ENCODE data around the gene FHOD3.

The FHOD3 gene

GRCh38 chr18:36516258-36516657 is 218.7 kb downstream of the FHOD3 start:
- no peaks in the 10 kb centered on the region for H3K9me3 ChIP-seq (ENCODE audit: low read length)
- no peak overlapping the region for H3K9ac ChIP-seq (ENCODE audit: low read length)
- no peak overlapping the region for H3K4me3 ChIP-seq (ENCODE audit: low read depth in 1 of 2, low read length in 2 of 2)
- H3K27ac ChIP-seq (ENCODE audit: low read depth, low read length): no peak overlapping the region
- H3K4me1 ChIP-seq (ENCODE audit: insufficient read depth, low read length): no peaks in the 10 kb centered on the region
- H3K36me3 ChIP-seq (ENCODE audit: insufficient read depth, low read length): no peaks in the 10 kb centered on the region
- no peaks in the 10 kb centered on the region for H3K27me3 ChIP-seq (ENCODE audit: control insufficient read depth in 1 of 2, insufficient read depth in 2 of 2, low read length in 2 of 2)

- no peaks in the 10 kb centered on the region for H3K27me3 ChIP-seq (ENCODE audit: control insufficient read depth in 1 of 2, insufficient read depth in 2 of 2, low read length in 2 of 2)
- H3K4me3 ChIP-seq (ENCODE audit: low read depth in 1 of 2, low read length in 2 of 2): no peak overlapping the region
- H3K4me1 ChIP-seq (ENCODE audit: insufficient read depth, low read length): no peaks in the 10 kb centered on the region
- no peak overlapping the region for H3K9ac ChIP-seq (ENCODE audit: low read length)
- H3K36me3 ChIP-seq (ENCODE audit: insufficient read depth, low read length): no peaks in the 10 kb centered on the region
- H3K27ac ChIP-seq (ENCODE audit: low read depth, low read length): no peak overlapping the region
- H3K9me3 ChIP-seq (ENCODE audit: low read length): no peaks in the 10 kb centered on the region
Observed at GRCh38 chr18:36516726-36517125, 219.2 kb downstream of the FHOD3 start.

- no peaks in the 10 kb centered on the region for H3K4me1 ChIP-seq (ENCODE audit: insufficient read depth, low read length)
- no peak overlapping the region for H3K27ac ChIP-seq (ENCODE audit: low read depth, low read length)
- no peaks in the 10 kb centered on the region for H3K36me3 ChIP-seq (ENCODE audit: insufficient read depth, low read length)
- H3K4me3 ChIP-seq (ENCODE audit: low read depth in 1 of 2, low read length in 2 of 2): no peak overlapping the region
- no peaks in the 10 kb centered on the region for H3K27me3 ChIP-seq (ENCODE audit: control insufficient read depth in 1 of 2, insufficient read depth in 2 of 2, low read length in 2 of 2)
- H3K9ac ChIP-seq (ENCODE audit: low read length): no peak overlapping the region
- no peaks in the 10 kb centered on the region for H3K9me3 ChIP-seq (ENCODE audit: low read length)
Observed at GRCh38 chr18:36518839-36519238, 221.3 kb downstream of the FHOD3 start.

- H3K4me3 ChIP-seq (ENCODE audit: low read depth in 1 of 2, low read length in 2 of 2): no peak overlapping the region
- no peaks in the 10 kb centered on the region for H3K9me3 ChIP-seq (ENCODE audit: low read length)
- H3K9ac ChIP-seq (ENCODE audit: low read length): no peak overlapping the region
- H3K27me3 ChIP-seq (ENCODE audit: control insufficient read depth in 1 of 2, insufficient read depth in 2 of 2, low read length in 2 of 2): no peaks in the 10 kb centered on the region
- H3K27ac ChIP-seq (ENCODE audit: low read depth, low read length): no peak overlapping the region
- no peaks in the 10 kb centered on the region for H3K36me3 ChIP-seq (ENCODE audit: insufficient read depth, low read length)
- no peaks in the 10 kb centered on the region for H3K4me1 ChIP-seq (ENCODE audit: insufficient read depth, low read length)
Observed at GRCh38 chr18:36519358-36519757, 221.8 kb downstream of the FHOD3 start.

GRCh38 chr18:36522509-36522908 is 225.0 kb downstream of the FHOD3 start:
- Histone ChIP-seq H3K36me3 (ENCODE audit: insufficient read depth, low read length) (no peaks in the 10 kb centered on the region), H3K27me3 (ENCODE audit: control insufficient read depth in 1 of 2, insufficient read depth in 2 of 2, low read length in 2 of 2) (no peaks in the 10 kb centered on the region), H3K9me3 (ENCODE audit: low read length) (no peaks in the 10 kb centered on the region), H3K9ac (ENCODE audit: low read length) (no peak overlapping the region), H3K4me3 (ENCODE audit: low read depth in 1 of 2, low read length in 2 of 2) (no peak overlapping the region), H3K4me1 (ENCODE audit: insufficient read depth, low read length) (no peaks in the 10 kb centered on the region), H3K27ac (ENCODE audit: low read depth, low read length) (no peak overlapping the region)

- no peaks in the 10 kb centered on the region for H3K36me3 ChIP-seq (ENCODE audit: insufficient read depth, low read length)
- no peak overlapping the region for H3K9ac ChIP-seq (ENCODE audit: low read length)
- no peak overlapping the region for H3K27ac ChIP-seq (ENCODE audit: low read depth, low read length)
- H3K4me3 ChIP-seq (ENCODE audit: low read depth in 1 of 2, low read length in 2 of 2): no peak overlapping the region
- H3K27me3 ChIP-seq (ENCODE audit: control insufficient read depth in 1 of 2, insufficient read depth in 2 of 2, low read length in 2 of 2): no peaks in the 10 kb centered on the region
- no peaks in the 10 kb centered on the region for H3K9me3 ChIP-seq (ENCODE audit: low read length)
- no peaks in the 10 kb centered on the region for H3K4me1 ChIP-seq (ENCODE audit: insufficient read depth, low read length)
Observed at GRCh38 chr18:36525913-36526312, 228.4 kb downstream of the FHOD3 start.

- no peaks in the 10 kb centered on the region for H3K4me1 ChIP-seq (ENCODE audit: insufficient read depth, low read length)
- no peak overlapping the region for H3K27ac ChIP-seq (ENCODE audit: low read depth, low read length)
- H3K9ac ChIP-seq (ENCODE audit: low read length): no peak overlapping the region
- H3K9me3 ChIP-seq (ENCODE audit: low read length): no peaks in the 10 kb centered on the region
- no peaks in the 10 kb centered on the region for H3K36me3 ChIP-seq (ENCODE audit: insufficient read depth, low read length)
- H3K4me3 ChIP-seq (ENCODE audit: low read depth in 1 of 2, low read length in 2 of 2): no peak overlapping the region
- no peaks in the 10 kb centered on the region for H3K27me3 ChIP-seq (ENCODE audit: control insufficient read depth in 1 of 2, insufficient read depth in 2 of 2, low read length in 2 of 2)
Observed at GRCh38 chr18:36526611-36527010, 229.1 kb downstream of the FHOD3 start.

- Histone ChIP-seq H3K9me3 (ENCODE audit: low read length) (no peaks in the 10 kb centered on the region), H3K4me3 (ENCODE audit: low read depth in 1 of 2, low read length in 2 of 2) (no peak overlapping the region), H3K27ac (ENCODE audit: low read depth, low read length) (no peak overlapping the region), H3K27me3 (ENCODE audit: control insufficient read depth in 1 of 2, insufficient read depth in 2 of 2, low read length in 2 of 2) (no peaks in the 10 kb centered on the region), H3K9ac (ENCODE audit: low read length) (no peak overlapping the region), H3K36me3 (ENCODE audit: insufficient read depth, low read length) (no peaks in the 10 kb centered on the region), H3K4me1 (ENCODE audit: insufficient read depth, low read length) (no peaks in the 10 kb centered on the region)
Observed at GRCh38 chr18:36527051-36527450, 229.5 kb downstream of the FHOD3 start.

GRCh38 chr18:36527740-36528455 is 230.4 kb downstream of the FHOD3 start:
- no peaks in the 10 kb centered on the region for H3K27me3 ChIP-seq (ENCODE audit: control insufficient read depth in 1 of 2, insufficient read depth in 2 of 2, low read length in 2 of 2)
- H3K9me3 ChIP-seq (ENCODE audit: low read length): no peaks in the 10 kb centered on the region
- no peak overlapping the region for H3K4me3 ChIP-seq (ENCODE audit: low read depth in 1 of 2, low read length in 2 of 2)
- no peak overlapping the region for H3K27ac ChIP-seq (ENCODE audit: low read depth, low read length)
- H3K9ac ChIP-seq (ENCODE audit: low read length): no peak overlapping the region
- no peaks in the 10 kb centered on the region for H3K4me1 ChIP-seq (ENCODE audit: insufficient read depth, low read length)
- H3K36me3 ChIP-seq (ENCODE audit: insufficient read depth, low read length): no peaks in the 10 kb centered on the region

GRCh38 chr18:36529747-36530146 is 232.2 kb downstream of the FHOD3 start:
- Histone ChIP-seq H3K4me1 (ENCODE audit: insufficient read depth, low read length) (no peaks in the 10 kb centered on the region), H3K27me3 (ENCODE audit: control insufficient read depth in 1 of 2, insufficient read depth in 2 of 2, low read length in 2 of 2) (no peaks in the 10 kb centered on the region), H3K9me3 (ENCODE audit: low read length) (no peaks in the 10 kb centered on the region), H3K27ac (ENCODE audit: low read depth, low read length) (no peak overlapping the region), H3K4me3 (ENCODE audit: low read depth in 1 of 2, low read length in 2 of 2) (no peak overlapping the region), H3K36me3 (ENCODE audit: insufficient read depth, low read length) (no peaks in the 10 kb centered on the region), H3K9ac (ENCODE audit: low read length) (no peak overlapping the region)

- Histone ChIP-seq H3K9me3 (ENCODE audit: low read length) (no peaks in the 10 kb centered on the region), H3K4me1 (ENCODE audit: insufficient read depth, low read length) (no peaks in the 10 kb centered on the region), H3K27ac (ENCODE audit: low read depth, low read length) (no peak overlapping the region), H3K27me3 (ENCODE audit: control insufficient read depth in 1 of 2, insufficient read depth in 2 of 2, low read length in 2 of 2) (no peaks in the 10 kb centered on the region), H3K4me3 (ENCODE audit: low read depth in 1 of 2, low read length in 2 of 2) (no peak overlapping the region), H3K36me3 (ENCODE audit: insufficient read depth, low read length) (no peaks in the 10 kb centered on the region), H3K9ac (ENCODE audit: low read length) (no peak overlapping the region)
Observed at GRCh38 chr18:36530676-36531405, 233.3 kb downstream of the FHOD3 start.

- no peak overlapping the region for H3K4me3 ChIP-seq (ENCODE audit: low read depth in 1 of 2, low read length in 2 of 2)
- no peaks in the 10 kb centered on the region for H3K9me3 ChIP-seq (ENCODE audit: low read length)
- H3K4me1 ChIP-seq (ENCODE audit: insufficient read depth, low read length): no peaks in the 10 kb centered on the region
- H3K36me3 ChIP-seq (ENCODE audit: insufficient read depth, low read length): no peaks in the 10 kb centered on the region
- no peak overlapping the region for H3K9ac ChIP-seq (ENCODE audit: low read length)
- H3K27me3 ChIP-seq (ENCODE audit: control insufficient read depth in 1 of 2, insufficient read depth in 2 of 2, low read length in 2 of 2): no peaks in the 10 kb centered on the region
- no peak overlapping the region for H3K27ac ChIP-seq (ENCODE audit: low read depth, low read length)
Observed at GRCh38 chr18:36531636-36532035, 234.1 kb downstream of the FHOD3 start.

All from muscle layer of colon (tissue), 2 donors.